A673 (cell line): ENCODE results near the gene LYSMD4. TPM values are rescaled to one million over a fixed set of nuclear protein-coding genes. Genes with fewer than 3 reads are reported as not detected.

ENCODE experiments used
- BruUV-seq: library from RNA; stranded (reverse); fragments of 400-500 nt; replicated peaks from 2 replicates; lab custom pipeline; 2021; lab: Mats Ljungman, UMichigan
- CTCF ChIA-PET: fragments of 300-600 bp; sonication (Branson Sonifier 250); formaldehyde crosslinking; loops from one replicate; lab custom pipeline; 2022; ENCODE audit warnings: antibody characterized with exemption; lab: Charles Lee
- POLR2A ChIA-PET: fragments of 300-600 bp; sonication (Branson Sonifier 250); formaldehyde crosslinking; loops from one replicate; lab custom pipeline; 2022; ENCODE audit warnings: antibody characterized with exemption; ENCODE audit not compliant: low non-redundant PET; lab: Charles Lee
- DNase-seq: peaks from one replicate; pipeline ENCODE4 v3.0.0-alpha.2; 2015; ENCODE audit warnings: low spot score
- H3K27ac ChIP-seq: fragments of 200-600 bp; sonication (generic); 2 replicates; pipeline ENCODE4 v1.5.1; 2016; ENCODE audit warnings: mixed run types, low read depth, mild to moderate bottlenecking, mixed read lengths, antibody characterized with exemption, low read length; ENCODE audit not compliant: poor library complexity, severe bottlenecking
- H3K27me3 ChIP-seq: fragments of 200-600 bp; sonication (generic); replicated peaks from 2 replicates; pipeline ENCODE4 v1.6.1; 2017; ENCODE audit warnings: mixed run types, low read depth, mild to moderate bottlenecking, mixed read lengths, antibody characterized with exemption, low read length; ENCODE audit not compliant: insufficient read depth, poor library complexity
- H3K36me3 ChIP-seq: fragments of 200-600 bp; sonication (generic); 2 replicates; pipeline ENCODE4 v1.6.1; 2016; ENCODE audit warnings: mixed run types, mild to moderate bottlenecking, mixed read lengths, antibody characterized with exemption, low read length; ENCODE audit not compliant: insufficient read depth, poor library complexity, severe bottlenecking
- H3K4me1 ChIP-seq: fragments of 200-600 bp; sonication (generic); 2 replicates; pipeline ENCODE4 v1.6.1; 2017; ENCODE audit warnings: mixed run types, mild to moderate bottlenecking, mixed read lengths, antibody characterized with exemption, low read length; ENCODE audit not compliant: insufficient read depth, poor library complexity, severe bottlenecking
- H3K4me3 ChIP-seq: fragments of 200-600 bp; sonication (generic); 2 replicates; pipeline ENCODE4 v1.5.1; 2016; ENCODE audit warnings: low read depth, mixed run types, mild to moderate bottlenecking, mixed read lengths, low read length; ENCODE audit not compliant: poor library complexity, severe bottlenecking
- H3K9me3 ChIP-seq: fragments of 200-600 bp; sonication (generic); 2 replicates; pipeline ENCODE4 v1.6.1; 2016; ENCODE audit warnings: mixed run types, low read depth, mild to moderate bottlenecking, mixed read lengths, antibody characterized with exemption, low read length; ENCODE audit not compliant: poor library complexity, severe bottlenecking
- EZH2 ChIP-seq: fragments of 200-600 bp; sonication (generic); IDR thresholded peaks from 2 replicates; pipeline ENCODE4 v1.6.1; 2017; ENCODE audit warnings: borderline replicate concordance, low read depth, mild to moderate bottlenecking, mixed read lengths, antibody characterized with exemption, low read length; ENCODE audit not compliant: poor library complexity, severe bottlenecking
- intact Hi-C: fragments of 100-400 bp; cut with micrococcal nuclease; formaldehyde crosslinking; loops from one replicate; pipeline ENCODE4 v1.10.0; 2022; ENCODE audit not compliant: unreplicated experiment
- total RNA-seq: library from RNA; stranded (reverse); gene quantifications from 2 replicates; pipeline ENCODE4 v1.2.3, GENCODE V29; 2021
- TF ChIP-seq, protein P1 (sequence below): fragments of 300-800, 200-600 bp; sonication (generic); conservative IDR thresholded peaks from 2 replicates; pipeline ENCODE4 v1.5.1; 2017; ENCODE audit warnings: low read depth, mild to moderate bottlenecking, antibody characterized with exemption, low read length, moderate library complexity, mixed read lengths

The LYSMD4 gene
- total RNA-seq, 1 experiment from 2014 or later: 5.8 TPM

DNA sequence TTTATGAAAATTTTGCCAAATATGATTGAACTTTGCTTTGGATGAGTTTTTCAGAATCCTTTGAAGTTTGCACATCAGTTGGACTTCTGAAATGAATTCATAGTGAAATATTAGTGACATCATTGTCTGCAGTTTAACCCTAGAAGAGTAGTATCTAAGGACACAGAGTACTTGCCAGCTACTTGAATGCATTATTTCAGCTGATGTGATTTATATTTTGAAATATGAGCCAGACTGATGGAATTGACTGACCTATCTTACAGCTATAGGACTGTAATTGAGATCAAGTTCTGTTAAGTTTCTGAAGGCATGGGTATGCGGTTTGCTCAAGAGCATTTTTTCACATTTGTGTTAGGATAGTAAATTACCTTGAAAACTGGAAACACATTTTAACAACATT is 51.2 kb downstream of the LYSMD4 start:
- CTCF ChIA-PET: interaction anchor here (0.9 kb wide), 1 partner anchor 22 kb away, joined by 4 read pairs; no protein-coding TSS in a partner anchor
- H3K4me3 ChIP-seq: no peak overlapping the region
- H3K36me3 ChIP-seq: peaks cover 10% of the 10 kb centered on the region
- peak overlapping the region; percentile 55 for H3K27ac ChIP-seq
- no peaks in the 10 kb centered on the region for H3K27me3 ChIP-seq
- peak; percentile 6 for DNase-seq
- H3K4me1 ChIP-seq: peaks cover 19% of the 10 kb centered on the region
- TF ChIP-seq EZH2: no peak
- TF ChIP-seq, protein P1, sequence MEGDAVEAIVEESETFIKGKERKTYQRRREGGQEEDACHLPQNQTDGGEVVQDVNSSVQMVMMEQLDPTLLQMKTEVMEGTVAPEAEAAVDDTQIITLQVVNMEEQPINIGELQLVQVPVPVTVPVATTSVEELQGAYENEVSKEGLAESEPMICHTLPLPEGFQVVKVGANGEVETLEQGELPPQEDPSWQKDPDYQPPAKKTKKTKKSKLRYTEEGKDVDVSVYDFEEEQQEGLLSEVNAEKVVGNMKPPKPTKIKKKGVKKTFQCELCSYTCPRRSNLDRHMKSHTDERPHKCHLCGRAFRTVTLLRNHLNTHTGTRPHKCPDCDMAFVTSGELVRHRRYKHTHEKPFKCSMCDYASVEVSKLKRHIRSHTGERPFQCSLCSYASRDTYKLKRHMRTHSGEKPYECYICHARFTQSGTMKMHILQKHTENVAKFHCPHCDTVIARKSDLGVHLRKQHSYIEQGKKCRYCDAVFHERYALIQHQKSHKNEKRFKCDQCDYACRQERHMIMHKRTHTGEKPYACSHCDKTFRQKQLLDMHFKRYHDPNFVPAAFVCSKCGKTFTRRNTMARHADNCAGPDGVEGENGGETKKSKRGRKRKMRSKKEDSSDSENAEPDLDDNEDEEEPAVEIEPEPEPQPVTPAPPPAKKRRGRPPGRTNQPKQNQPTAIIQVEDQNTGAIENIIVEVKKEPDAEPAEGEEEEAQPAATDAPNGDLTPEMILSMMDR: no peak
- intact Hi-C loops: no loop called here
- no TSS peak for BruUV-seq
- peaks cover 12% of the 10 kb centered on the region for H3K9me3 ChIP-seq
- POLR2A ChIA-PET: no interaction called here

DNA sequence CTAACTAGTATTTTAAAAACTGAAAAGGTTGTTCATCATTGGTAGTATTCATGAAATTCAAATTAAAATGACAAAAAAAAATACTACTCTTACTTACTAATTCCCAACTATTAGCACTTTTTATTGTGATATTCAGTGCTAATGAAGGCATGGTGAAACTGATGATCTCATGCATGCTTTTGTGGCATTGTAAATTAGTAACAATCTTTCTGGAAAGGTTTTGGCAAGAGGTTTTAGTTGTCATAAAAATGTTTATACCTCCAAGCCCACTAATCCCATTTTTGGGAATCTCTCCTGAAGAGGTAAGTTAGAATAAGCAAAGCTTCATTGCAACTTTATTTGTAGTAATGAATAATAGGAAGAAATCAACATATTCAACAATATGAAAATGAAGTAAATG is 53.0 kb downstream of the LYSMD4 start:
- POLR2A ChIA-PET: no interaction called here
- H3K36me3 ChIP-seq: no peaks in the 10 kb centered on the region
- TF ChIP-seq EZH2: no peak
- TF ChIP-seq, protein P1: no peak
- H3K27ac ChIP-seq: no peak overlapping the region
- H3K9me3 ChIP-seq: no peaks in the 10 kb centered on the region
- no peak for DNase-seq
- intact Hi-C loops: no loop called here
- no peaks in the 10 kb centered on the region for H3K27me3 ChIP-seq
- CTCF ChIA-PET: no interaction called here
- H3K4me1 ChIP-seq: peaks cover 19% of the 10 kb centered on the region
- BruUV-seq: no TSS peak
- H3K4me3 ChIP-seq: no peak overlapping the region

DNA sequence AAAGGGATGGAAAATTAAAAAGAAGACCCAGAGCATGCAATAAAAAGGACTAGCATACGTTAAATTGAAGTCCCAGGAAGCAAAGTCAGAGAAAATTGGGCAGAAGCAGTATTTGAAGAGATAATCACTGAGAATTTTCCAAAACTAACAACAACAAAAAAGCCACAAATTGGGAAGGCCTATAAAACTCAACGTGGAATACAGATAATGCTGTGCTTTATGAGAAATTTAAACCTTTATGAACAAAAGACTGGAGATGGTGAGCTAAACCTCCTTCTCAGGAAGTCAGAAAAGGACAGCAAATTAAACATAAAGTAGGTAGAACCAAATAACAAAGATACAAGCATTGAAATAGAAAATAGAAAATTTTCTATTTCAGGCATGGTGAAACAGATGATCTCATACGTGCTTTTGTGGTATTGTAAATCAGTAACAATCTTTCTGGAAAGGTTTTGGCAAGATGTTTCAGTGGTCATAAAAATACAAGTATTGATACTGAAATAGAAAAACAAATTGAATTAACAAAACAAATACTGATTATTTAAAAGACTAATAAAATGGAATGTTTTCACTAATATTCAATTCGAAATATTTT is 55.6 kb downstream of the LYSMD4 start:
- BruUV-seq: no TSS peak
- Histone ChIP-seq H3K4me1 (peaks cover 10% of the 10 kb centered on the region), H3K27ac (no peak overlapping the region), H3K9me3 (no peaks in the 10 kb centered on the region), H3K27me3 (no peaks in the 10 kb centered on the region), H3K4me3 (no peak overlapping the region), H3K36me3 (peaks cover 6% of the 10 kb centered on the region)
- CTCF ChIA-PET: no interaction called here
- intact Hi-C loops: no loop called here
- no peak for DNase-seq
- TF ChIP-seq EZH2: no peak
- TF ChIP-seq, protein P1: no peak
- POLR2A ChIA-PET: no interaction called here

Other genes starting within 250 kb of the LYSMD4 start
- 26.4 and 29.5 TPM in 2 replicates for gene MEF2A, start 167.5 kb downstream of the LYSMD4 start, total RNA-seq